ENCODE measurements around the gene HDAC4.

DNA sequence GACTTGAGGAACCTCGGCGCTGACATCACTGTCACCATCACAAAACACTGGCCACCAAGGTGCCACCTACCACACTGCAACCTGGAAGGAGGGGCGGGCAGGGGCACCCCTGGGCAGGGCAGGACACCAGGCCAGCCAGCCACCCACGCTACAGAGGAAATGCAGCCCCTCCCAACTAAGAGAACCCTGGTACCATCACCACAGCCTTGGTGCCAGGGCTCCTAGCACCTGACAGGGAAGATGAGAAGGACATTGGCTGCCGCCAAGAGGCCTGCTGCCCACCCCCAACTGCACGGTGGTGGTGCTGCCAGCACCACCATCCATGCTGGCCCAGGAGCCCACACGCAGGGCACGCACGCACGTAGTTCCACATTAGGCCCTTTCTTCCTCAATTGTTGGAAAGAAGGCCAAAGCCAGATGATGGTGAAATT lies 88.7 kb downstream of the HDAC4 start:
- TF ChIP-seq, protein P1, sequence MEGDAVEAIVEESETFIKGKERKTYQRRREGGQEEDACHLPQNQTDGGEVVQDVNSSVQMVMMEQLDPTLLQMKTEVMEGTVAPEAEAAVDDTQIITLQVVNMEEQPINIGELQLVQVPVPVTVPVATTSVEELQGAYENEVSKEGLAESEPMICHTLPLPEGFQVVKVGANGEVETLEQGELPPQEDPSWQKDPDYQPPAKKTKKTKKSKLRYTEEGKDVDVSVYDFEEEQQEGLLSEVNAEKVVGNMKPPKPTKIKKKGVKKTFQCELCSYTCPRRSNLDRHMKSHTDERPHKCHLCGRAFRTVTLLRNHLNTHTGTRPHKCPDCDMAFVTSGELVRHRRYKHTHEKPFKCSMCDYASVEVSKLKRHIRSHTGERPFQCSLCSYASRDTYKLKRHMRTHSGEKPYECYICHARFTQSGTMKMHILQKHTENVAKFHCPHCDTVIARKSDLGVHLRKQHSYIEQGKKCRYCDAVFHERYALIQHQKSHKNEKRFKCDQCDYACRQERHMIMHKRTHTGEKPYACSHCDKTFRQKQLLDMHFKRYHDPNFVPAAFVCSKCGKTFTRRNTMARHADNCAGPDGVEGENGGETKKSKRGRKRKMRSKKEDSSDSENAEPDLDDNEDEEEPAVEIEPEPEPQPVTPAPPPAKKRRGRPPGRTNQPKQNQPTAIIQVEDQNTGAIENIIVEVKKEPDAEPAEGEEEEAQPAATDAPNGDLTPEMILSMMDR (IDR thresholded peaks at IDR 0.05; ENCODE audit: insufficient read depth, low read length, poor library complexity, severe bottlenecking): no peak
- TF ChIP-seq EZH2phosphoT487 (conservative IDR thresholded peaks at IDR 0.05; ENCODE audit: low read length): no peak
